HG03159 (cell line): ENCODE results near the gene PLXNA3.
"Not testable (repeated sequence)": the region's sequence is repeated elsewhere in the genome, so short reads cannot be mapped to it uniquely, and the experiment has no call there.

Experiments used
- ATAC-seq: cut with Tn5 transposase; IDR thresholded peaks from one replicate; pipeline ENCODE4 v1.9.1; 2021; ENCODE audit warnings: mild to moderate bottlenecking, moderate library complexity; ENCODE audit not compliant: unreplicated experiment

PLXNA3 gene

DNA sequence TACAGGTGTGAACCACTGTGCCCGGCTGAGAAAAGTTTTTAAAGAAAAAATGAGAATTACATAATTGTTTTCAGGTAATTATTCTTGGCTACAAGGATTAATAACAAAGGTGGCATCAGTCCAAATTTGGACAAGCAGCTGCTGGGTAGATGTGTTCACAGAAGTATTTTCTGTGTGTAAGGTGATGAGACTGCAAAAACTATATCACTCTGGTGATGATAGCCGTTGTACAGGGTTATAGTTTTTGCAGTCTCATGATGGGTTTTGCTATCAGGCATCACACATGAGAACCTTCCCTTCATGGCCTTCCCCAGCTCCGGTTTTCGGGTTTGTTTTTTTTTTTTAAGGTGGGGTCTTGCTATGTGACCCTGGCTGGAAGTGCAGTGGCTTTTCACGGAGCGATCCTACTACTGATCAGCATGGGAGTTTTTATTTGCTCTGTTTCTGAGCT, 37.4 kb downstream of the PLXNA3 start:
- no peak for ATAC-seq

GRCh38 chrX:154496591-154497137, 38.6 kb downstream of the PLXNA3 start:
- not testable (repeated sequence) for ATAC-seq

DNA sequence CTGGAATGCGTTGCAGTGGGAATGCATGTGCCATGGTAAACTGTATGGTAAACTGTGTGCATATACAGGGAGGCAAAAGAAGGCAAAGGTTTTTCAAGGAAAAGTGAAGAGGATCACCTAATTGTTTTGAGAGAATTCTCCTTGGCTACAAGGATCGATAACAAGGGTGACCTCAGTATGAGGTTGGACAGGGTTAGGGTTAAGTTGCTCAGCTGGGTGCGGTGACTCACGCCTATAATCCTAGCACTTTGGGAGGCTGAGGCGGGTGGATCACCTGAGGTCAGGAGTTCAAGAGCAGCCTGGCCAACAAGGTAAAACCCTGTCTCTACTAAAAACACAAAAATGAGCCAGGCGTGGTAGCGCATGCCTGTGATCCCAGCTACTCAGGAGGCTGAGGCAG, 43.3 kb downstream of the PLXNA3 start:
- not testable (repeated sequence) for ATAC-seq

- ATAC-seq, result no peak
Observed at GRCh38 chrX:154502098-154502497, 44.0 kb downstream of the PLXNA3 start.

DNA sequence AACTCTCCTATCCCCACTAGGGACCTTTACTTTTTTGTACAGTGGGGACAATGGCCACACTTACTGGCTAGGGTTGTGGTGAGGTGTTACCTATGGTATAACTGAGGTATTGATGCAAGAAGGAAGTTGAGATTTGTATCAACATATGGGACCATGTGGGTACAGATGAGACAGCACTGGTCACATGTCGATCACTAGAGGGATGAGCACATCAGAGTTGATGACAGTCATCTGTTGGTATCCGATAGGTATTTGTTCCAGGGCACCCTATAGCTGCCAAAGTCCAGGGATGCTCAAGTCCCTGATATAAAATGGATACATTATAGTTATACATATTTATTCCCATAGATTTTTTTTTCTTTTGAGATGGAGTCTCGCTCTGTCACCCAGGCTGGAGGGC, 44.9 kb downstream of the PLXNA3 start:
- ATAC-seq, result no peak

DNA sequence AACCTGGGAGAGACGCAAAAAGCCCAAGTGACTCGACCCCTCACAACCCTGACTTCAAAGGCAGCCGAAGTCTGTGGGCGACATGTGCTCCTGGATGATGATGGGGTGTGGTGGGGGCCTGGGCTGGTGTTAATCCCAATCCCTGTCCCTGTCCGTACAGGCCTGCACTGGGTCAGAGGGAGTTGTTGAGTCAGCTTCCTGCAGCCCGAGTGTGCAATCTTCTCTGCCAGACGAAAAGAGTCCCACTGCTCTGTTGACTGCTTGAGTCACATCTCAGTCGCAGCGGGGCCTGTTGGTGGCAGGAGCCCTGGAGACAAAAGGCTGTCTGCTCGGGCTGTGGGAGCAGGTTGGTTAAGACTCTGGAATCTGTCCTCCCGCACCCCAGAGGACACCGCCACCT, 47.7 kb downstream of the PLXNA3 start:
- no peak for ATAC-seq

DNA sequence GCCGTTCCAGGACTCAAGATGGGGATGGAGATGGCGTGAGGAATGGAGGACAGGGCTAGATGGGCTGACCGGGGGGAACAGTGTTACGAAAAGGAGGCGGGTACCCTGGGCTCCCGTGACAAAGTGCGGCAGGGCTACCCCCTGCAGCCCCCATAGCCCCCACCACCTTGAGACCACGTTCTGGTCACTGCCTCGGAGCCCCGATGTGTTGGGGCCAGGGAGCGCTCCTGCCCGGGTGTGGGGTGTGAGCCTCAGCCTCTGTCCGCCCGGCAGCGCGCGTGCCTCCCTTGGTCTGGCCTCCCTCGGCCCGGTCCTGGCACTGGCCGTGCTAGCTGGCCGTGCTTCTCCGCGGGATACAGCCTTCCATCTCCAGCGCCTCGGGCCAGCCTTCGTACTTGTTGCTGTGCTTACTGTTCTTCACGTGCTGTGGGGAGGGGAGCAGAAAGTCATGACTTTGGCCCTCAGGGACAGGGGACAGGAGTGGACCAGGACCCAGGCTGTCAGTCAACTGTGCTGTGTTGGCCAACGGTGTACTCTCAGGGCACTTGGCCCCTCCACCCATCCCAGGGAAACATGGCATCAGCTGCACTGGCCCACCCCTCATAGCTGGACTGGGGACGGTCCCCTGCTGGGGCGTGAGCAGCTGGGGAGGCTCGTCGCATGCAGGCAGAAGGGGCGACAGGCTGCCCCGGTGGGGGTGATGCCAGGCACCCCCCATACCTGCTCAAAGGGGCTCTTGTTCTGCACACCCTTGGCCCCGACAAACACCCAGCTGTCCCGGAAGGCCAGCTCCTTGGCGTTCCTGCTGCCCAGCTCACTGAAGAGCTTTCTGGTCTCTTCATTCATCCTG, 48.6 kb downstream of the PLXNA3 start:
- no peak for ATAC-seq

- no peak for ATAC-seq
Observed at GRCh38 chrX:154507673-154508383, 49.7 kb downstream of the PLXNA3 start.

DNA sequence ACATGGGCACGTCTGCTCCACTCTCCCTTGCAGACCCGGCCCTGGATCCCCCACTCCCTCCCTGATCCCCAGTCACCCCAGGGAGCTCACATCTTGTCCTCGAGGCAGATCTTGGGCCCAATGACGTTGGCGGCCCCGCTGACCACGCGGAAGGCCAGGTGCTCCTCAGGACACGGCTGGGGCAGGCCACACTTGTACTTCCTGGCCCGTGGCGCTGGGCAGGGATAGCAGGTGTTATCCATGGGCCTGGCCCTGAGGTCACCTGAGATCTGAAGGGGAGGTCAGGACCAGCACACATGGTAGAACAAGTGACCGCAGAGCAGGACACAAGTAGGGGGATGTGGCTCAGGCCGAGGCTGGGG, 50.3 kb downstream of the PLXNA3 start:
- no peak for ATAC-seq

GRCh38 chrX:154509455-154509854, 51.4 kb downstream of the PLXNA3 start:
- no peak for ATAC-seq

DNA sequence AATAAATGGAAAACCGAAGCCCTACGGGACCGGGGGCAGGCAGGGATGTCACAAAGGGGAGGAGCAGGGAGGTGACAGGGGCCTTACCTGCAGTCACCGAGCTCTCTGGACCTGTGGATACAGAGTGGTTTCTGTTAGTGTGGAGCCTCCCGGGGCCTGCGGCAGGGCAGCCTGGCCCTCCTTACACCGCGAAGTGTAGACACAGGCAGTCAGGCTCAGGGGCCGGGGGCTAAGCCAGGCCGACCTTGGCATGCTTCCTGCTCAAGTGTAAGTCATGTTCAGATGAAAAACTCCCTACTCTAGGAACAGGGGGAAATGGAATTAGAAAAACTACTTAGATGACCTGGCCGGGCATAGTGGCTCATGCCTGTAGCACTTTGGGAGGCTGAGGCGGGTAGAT, 53.7 kb downstream of the PLXNA3 start:
- ATAC-seq, result no peak

GRCh38 chrX:154512879-154513553, 54.9 kb downstream of the PLXNA3 start:
- ATAC-seq, result no peak

- ATAC-seq, result no peak
Observed at GRCh38 chrX:154513716-154514115, 55.6 kb downstream of the PLXNA3 start.

- no peak for ATAC-seq
Observed at GRCh38 chrX:154515090-154515965, 57.2 kb downstream of the PLXNA3 start.

GRCh38 chrX:154515966-154516655, 58.0 kb downstream of the PLXNA3 start, which contains the start of gene FAM3A:
FAM3A (minus strand) TSS chrX:154516232; CDS start chrX:154515772, 460 bp downstream.
- ATAC-seq, result peak; percentile 83

DNA sequence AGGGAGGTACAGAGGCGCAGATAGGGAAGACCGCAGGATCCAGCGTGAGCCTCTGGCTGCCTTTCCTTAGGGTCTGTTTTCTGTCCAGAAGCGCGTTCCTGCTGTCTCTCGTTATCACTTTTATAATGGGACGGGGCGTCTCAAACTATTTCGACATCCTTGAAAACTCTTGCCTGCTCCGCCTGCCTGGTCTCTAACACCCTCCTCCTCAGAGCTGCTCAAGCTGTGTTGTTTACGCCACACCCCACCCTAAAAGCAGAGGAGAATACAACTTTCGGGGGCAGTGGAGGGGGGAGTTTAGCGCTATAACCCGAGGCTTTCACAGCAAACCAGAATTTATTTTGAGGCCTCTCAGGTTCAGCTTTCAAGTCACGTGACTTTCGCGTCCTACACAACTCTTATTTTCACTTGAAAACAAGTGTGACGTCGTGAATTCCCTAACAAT, 58.6 kb downstream of the PLXNA3 start:
- no peak for ATAC-seq

- ATAC-seq, result no peak
Observed at GRCh38 chrX:154517101-154517781, 59.2 kb downstream of the PLXNA3 start.

- no peak for ATAC-seq
Observed at GRCh38 chrX:154519389-154519788, 61.3 kb downstream of the PLXNA3 start.
